Progenitor cell of endocrine pancreas (in vitro differentiated cells): ENCODE data around the gene SUGP1. TPM values are rescaled to one million over a fixed set of nuclear protein-coding genes. Genes with fewer than 3 reads are reported as not detected.

ENCODE experiments used
- DNase-seq: peaks from one replicate; pipeline ENCODE4 v3.0.0; 2021; ENCODE audit warnings: low spot score; ENCODE audit not compliant: unreplicated experiment
- H3K27ac Mint-ChIP-seq: 2 replicates; pipeline ENCODE4 v1.8.0; 2021; ENCODE audit warnings: mild to moderate bottlenecking, moderate library complexity, mixed read lengths
- H3K27me3 Mint-ChIP-seq: 2 replicates; pipeline ENCODE4 v1.8.0; 2021; ENCODE audit warnings: mixed read lengths
- H3K36me3 Mint-ChIP-seq: 2 replicates; pipeline ENCODE4 v1.8.0; 2022; ENCODE audit warnings: mixed read lengths; ENCODE audit not compliant: insufficient read depth
- H3K4me1 Mint-ChIP-seq: 2 replicates; pipeline ENCODE4 v1.8.0; 2021; ENCODE audit warnings: low read depth, mixed read lengths
- H3K4me3 Mint-ChIP-seq: 2 replicates; pipeline ENCODE4 v1.8.0; 2021; ENCODE audit warnings: low read depth, mild to moderate bottlenecking, moderate library complexity, mixed read lengths
- H3K9me3 Mint-ChIP-seq: 2 replicates; pipeline ENCODE4 v1.8.0; 2021; ENCODE audit warnings: low read depth, mixed read lengths
- CTCF ChIP-seq: fragments of 200-600 bp; sonication (generic); IDR thresholded peaks from one replicate; pipeline ENCODE4 v1.5.0; 2021; ENCODE audit warnings: antibody characterized with exemption, mild to moderate bottlenecking; ENCODE audit not compliant: unreplicated experiment
- total RNA-seq: library from RNA; stranded (reverse); gene quantifications from 2 replicates; pipeline ENCODE4 v1.2.1, GENCODE V29; 2021

The SUGP1 gene
- total RNA-seq, 1 donor from 2014 or later: 95.6 TPM

GRCh38 chr19:19306191-19306590, 14.1 kb downstream of the SUGP1 start:
- Mint-ChIP-seq H3K9me3 (no peaks in the 10 kb centered on the region), H3K27ac (no peak overlapping the region), H3K27me3 (no peaks in the 10 kb centered on the region), H3K36me3 (peaks cover 10% of the 10 kb centered on the region), H3K4me3 (no peak overlapping the region), H3K4me1 (no peaks in the 10 kb centered on the region)
- DNase-seq: no peak
- TF ChIP-seq CTCF: no peak

- Mint-ChIP-seq H3K27ac (no peak overlapping the region), H3K36me3 (peaks cover 10% of the 10 kb centered on the region), H3K4me1 (no peaks in the 10 kb centered on the region), H3K27me3 (no peaks in the 10 kb centered on the region), H3K9me3 (no peaks in the 10 kb centered on the region), H3K4me3 (no peak overlapping the region)
- DNase-seq: no peak
- no peak for TF ChIP-seq CTCF
These were observed 14.6 kb downstream of the SUGP1 start for GRCh38 chr19:19305696-19306095.

- H3K27ac Mint-ChIP-seq: no peak overlapping the region
- DNase-seq: no peak
- no peaks in the 10 kb centered on the region for H3K9me3 Mint-ChIP-seq
- no peaks in the 10 kb centered on the region for H3K4me1 Mint-ChIP-seq
- H3K4me3 Mint-ChIP-seq: no peak overlapping the region
- H3K27me3 Mint-ChIP-seq: no peaks in the 10 kb centered on the region
- H3K36me3 Mint-ChIP-seq: peaks cover 10% of the 10 kb centered on the region
- no peak for TF ChIP-seq CTCF
These were observed 15.2 kb downstream of the SUGP1 start for GRCh38 chr19:19305066-19305465.

- no peak overlapping the region for H3K4me3 Mint-ChIP-seq
- TF ChIP-seq CTCF: no peak
- no peaks in the 10 kb centered on the region for H3K27me3 Mint-ChIP-seq
- peaks cover 10% of the 10 kb centered on the region for H3K36me3 Mint-ChIP-seq
- no peaks in the 10 kb centered on the region for H3K4me1 Mint-ChIP-seq
- no peak for DNase-seq
- no peak overlapping the region for H3K27ac Mint-ChIP-seq
- no peaks in the 10 kb centered on the region for H3K9me3 Mint-ChIP-seq
These were observed 15.9 kb downstream of the SUGP1 start for GRCh38 chr19:19304186-19304965.

GRCh38 chr19:19303411-19303810, 16.9 kb downstream of the SUGP1 start:
- Mint-ChIP-seq H3K4me1 (no peaks in the 10 kb centered on the region), H3K27ac (no peak overlapping the region), H3K4me3 (no peak overlapping the region), H3K27me3 (no peaks in the 10 kb centered on the region), H3K9me3 (no peaks in the 10 kb centered on the region), H3K36me3 (peaks cover 10% of the 10 kb centered on the region)
- DNase-seq: no peak
- TF ChIP-seq CTCF: no peak
